ENCODE results near the gene CAPZB. TPM values are rescaled to one million over a fixed set of nuclear protein-coding genes. Genes with fewer than 3 reads are reported as not detected.

The CAPZB gene
- total and polyA plus RNA-seq, 2 of the 4 experiments (the other 2 are of a cell fraction) = 216 to 304 TPM

- H4K91ac ChIP-seq (ENCODE audit: insufficient read depth, low read depth, low read length) = no peak overlapping the region; the same call in 1 of the 2 replicates
- no peak overlapping the region for H4K5ac ChIP-seq (ENCODE audit: low read depth, low read length)
- no peak overlapping the region for H2BK20ac ChIP-seq (ENCODE audit: low read depth, low read length)
- ChIA-PET CTCF (interaction anchor here (0.9 to 2.1 kb wide), 2 partner anchors 12 to 19 kb away, joined by 3 to 9 read pairs; no protein-coding TSS in a partner anchor), POLR2A (ENCODE audit: unreplicated experiment) (no interaction called here)
- H3K9me3 ChIP-seq (ENCODE audit: control insufficient read depth, insufficient read depth, low read length) = no peaks in the 10 kb centered on the region
- no peak overlapping the region for H3K18ac ChIP-seq (ENCODE audit: low read depth, low read length)
- no peak overlapping the region for H2AFZ ChIP-seq (replicated peaks; ENCODE audit: low read length, poor library complexity)
- H3K79me1 ChIP-seq (ENCODE audit: low read depth in 1 of 2, low read length in 2 of 2) = peaks cover 42 to 99% of the 10 kb centered on the region in 2 experiments
- no peak overlapping the region for H2BK120ac ChIP-seq (ENCODE audit: low read depth, low read length)
- in situ Hi-C loops (cut with MboI; ENCODE audit: low sequenced_read_pairs) = no loop called here
- no peak overlapping the region for H3K4me2 ChIP-seq (ENCODE audit: low read depth, low read length)
- no peak overlapping the region for H3K27ac ChIP-seq (ENCODE audit: insufficient read depth, low read length)
- no peak overlapping the region for H3K4me3 ChIP-seq (ENCODE audit: insufficient read depth, low read depth, low read length)
- H4K8ac ChIP-seq (ENCODE audit: low read depth in 2 of 2, low read length in 2 of 2) = no peak overlapping the region
- no peak overlapping the region for H3K9ac ChIP-seq (ENCODE audit: low read depth, low read length)
- H2AK9ac ChIP-seq (replicated peaks; ENCODE audit: low read depth, low read length, poor library complexity) = no peak overlapping the region
- H3K56ac ChIP-seq (ENCODE audit: extremely low read depth, insufficient read depth, low read length) = no peak overlapping the region
- no peak overlapping the region; the same call in 1 of the 2 replicates for H3K14ac ChIP-seq (replicated peaks; ENCODE audit: low read depth, low read length)
- H3K4me1 ChIP-seq (ENCODE audit: control insufficient read depth, insufficient read depth, low read length) = peaks cover 37% of the 10 kb centered on the region
- peaks cover 44% of the 10 kb centered on the region for H3K9me1 ChIP-seq (ENCODE audit: insufficient read depth, low read length)
- no peak overlapping the region for H2AK5ac ChIP-seq (ENCODE audit: low read depth, low read length)
- DNase-seq = no peak
- no peak overlapping the region; the same call in 1 of the 2 replicates for H3K4ac ChIP-seq (ENCODE audit: low read depth, low read length)
- H4K20me1 ChIP-seq (ENCODE audit: insufficient read depth, low read length) = peaks cover 98% of the 10 kb centered on the region
- no peaks in the 10 kb centered on the region for H3K27me3 ChIP-seq (ENCODE audit: control insufficient read depth, insufficient read depth, low read length)
- peak overlapping the region; percentile 13 for H2BK5ac ChIP-seq (ENCODE audit: low read depth, low read length, poor library complexity, severe bottlenecking)
- WGBS, 2 experiments (ENCODE audit: extremely low coverage in 2 of 2, insufficient read length in 1 of 2) = 83% methylated on average over 1 of the region's 6 CpGs; no CpG with 5 or more reads in 1 of the 2 experiments
- ATAC-seq (ENCODE audit: low read depth) = no peak
- H3K23ac ChIP-seq (ENCODE audit: low read depth, low read length) = no peak overlapping the region
- TF ChIP-seq MAZ (IDR thresholded peaks at IDR 0.05; ENCODE audit: borderline replicate concordance, low read depth, low read length) (no peak), SMC3 (IDR thresholded peaks at IDR 0.05; ENCODE audit: low read depth, low read length) (no peak), FOS (IDR thresholded peaks at IDR 0.05; ENCODE audit: low read depth, low read length) (no peak), MAFK (IDR thresholded peaks at IDR 0.05; ENCODE audit: low read depth, low read length) (no peak), POLR2A (IDR thresholded peaks at IDR 0.05; ENCODE audit: low read depth, low read length) (no peak)
- intact Hi-C loops (cut with micrococcal nuclease) = no loop called here
- BruUV-seq (replicated peaks) = no TSS peak
- H2BK15ac ChIP-seq (ENCODE audit: low read depth, low read length) = no peak overlapping the region
- peaks cover 28% of the 10 kb centered on the region for H3K36me3 ChIP-seq (ENCODE audit: control insufficient read depth, insufficient read depth, low read length)
- dilution Hi-C loops (cut with HindIII; ENCODE audit: low sequenced_read_pairs, unreplicated experiment) = no loop called here
Measured at GRCh38 chr1:19416921-19417470, 68.3 kb downstream of the CAPZB start.
